HEK293T (cell line): ENCODE results near the gene AZU1.

ENCODE experiments used
- CTCF ChIA-PET: fragments of 350-600 bp; formaldehyde crosslinking; extraction: SDS; loops from one replicate; lab custom pipeline; 2021; ENCODE audit warnings: antibody characterized with exemption, inconsistent platforms; lab: Yijun Ruan, JAX
- POLR2A ChIA-PET: fragments of 350-600 bp; formaldehyde crosslinking; extraction: SDS; loops from one replicate; lab custom pipeline; 2020; ENCODE audit warnings: antibody characterized with exemption, inconsistent platforms; lab: Yijun Ruan, JAX
- DNase-seq: peaks from one replicate; pipeline ENCODE4 v3.0.0; 2012; ENCODE audit warnings: mixed read lengths; ENCODE audit errors: extremely low spot score
- ARNT ChIP-seq: fragments of 450-650 bp; IDR thresholded peaks from 2 replicates; pipeline ENCODE4 v1.6.1; 2017; ENCODE audit warnings: mild to moderate bottlenecking
- BHLHE40 ChIP-seq: fragments of 450-650 bp; IDR thresholded peaks from 2 replicates; pipeline ENCODE4 v1.6.1; 2016; ENCODE audit warnings: mild to moderate bottlenecking, moderate library complexity, borderline replicate concordance
- CTBP1 ChIP-seq: fragments of 450-650 bp; IDR thresholded peaks from 2 replicates; pipeline ENCODE4 v1.6.1; 2016; ENCODE audit warnings: borderline replicate concordance
- ELF4 ChIP-seq: fragments of 450-650 bp; IDR thresholded peaks from 2 replicates; pipeline ENCODE4 v1.6.1; 2017; ENCODE audit warnings: antibody characterized with exemption
- FOXA1 ChIP-seq: fragments of 450-650 bp; IDR thresholded peaks from 2 replicates; pipeline ENCODE4 v1.6.1; 2016; ENCODE audit warnings: mild to moderate bottlenecking
- FOXK2 ChIP-seq: fragments of 450-650 bp; IDR thresholded peaks from 2 replicates; pipeline ENCODE4 v1.6.1; 2016; ENCODE audit warnings: mild to moderate bottlenecking
- FOXM1 ChIP-seq: fragments of 450-650 bp; IDR thresholded peaks from 2 replicates; pipeline ENCODE4 v1.6.1; 2017; ENCODE audit warnings: mild to moderate bottlenecking, borderline replicate concordance
- HDGF ChIP-seq: fragments of 450-650 bp; IDR thresholded peaks from 2 replicates; pipeline ENCODE4 v1.6.1; 2017; ENCODE audit warnings: antibody characterized with exemption, borderline replicate concordance
- L3MBTL2 ChIP-seq: fragments of 450-650 bp; conservative IDR thresholded peaks from 2 replicates; pipeline ENCODE4 v1.6.1; 2016; ENCODE audit warnings: mild to moderate bottlenecking
- LEF1 ChIP-seq: fragments of 450-650 bp; IDR thresholded peaks from 2 replicates; pipeline ENCODE4 v1.6.1; 2017; ENCODE audit warnings: mild to moderate bottlenecking, borderline replicate concordance
- NFRKB ChIP-seq: fragments of 450-650 bp; IDR thresholded peaks from 2 replicates; pipeline ENCODE4 v1.6.1; 2016; ENCODE audit warnings: mild to moderate bottlenecking, moderate library complexity
- PKNOX1 ChIP-seq: fragments of 450-650 bp; IDR thresholded peaks from 2 replicates; pipeline ENCODE4 v1.6.1; 2016
- SP1 ChIP-seq: fragments of 450-650 bp; IDR thresholded peaks from 2 replicates; pipeline ENCODE4 v1.6.1; 2017
- SUZ12 ChIP-seq: fragments of 450-650 bp; IDR thresholded peaks from 2 replicates; pipeline ENCODE4 v1.6.1; 2016; ENCODE audit warnings: mild to moderate bottlenecking
- TARDBP ChIP-seq: fragments of 450-650 bp; IDR thresholded peaks from 2 replicates; pipeline ENCODE4 v1.6.1; 2016
- ZNF384 ChIP-seq: fragments of 450-650 bp; IDR thresholded peaks from 2 replicates; pipeline ENCODE4 v1.6.1; 2016

The AZU1 gene

GRCh38 chr19:871446-872265, 44.0 kb downstream of the AZU1 start:
- TF ChIP-seq ARNT: no peak
- TF ChIP-seq LEF1: no peak
- TF ChIP-seq ZNF384: no peak
- TF ChIP-seq NFRKB: no peak
- no peak for TF ChIP-seq FOXM1
- no peak for TF ChIP-seq SUZ12
- TF ChIP-seq HDGF: 0 out of 2 replicates have a peak, but pooled peaks have one; percentile 21
- no peak for TF ChIP-seq TARDBP
- no peak for TF ChIP-seq ELF4
- DNase-seq: peak; percentile 43
- CTCF ChIA-PET: no interaction called here
- POLR2A ChIA-PET: no interaction called here

GRCh38 chr19:872266-872951, 44.8 kb downstream of the AZU1 start:
- DNase-seq: peak; percentile 76
- POLR2A ChIA-PET: no interaction called here
- CTCF ChIA-PET: no interaction called here
- TF ChIP-seq SUZ12: no peak
- no peak for TF ChIP-seq ELF4
- TF ChIP-seq FOXA1: no peak
- TF ChIP-seq BHLHE40: no peak
- TF ChIP-seq CTBP1: no peak

- CTCF ChIA-PET: no interaction called here
Measured at GRCh38 chr19:873084-873483, 45.4 kb downstream of the AZU1 start.

GRCh38 chr19:873561-874041, 46.0 kb downstream of the AZU1 start:
- ChIA-PET POLR2A (no interaction called here), CTCF (no interaction called here)
- TF ChIP-seq TARDBP: no peak
- no peak for TF ChIP-seq FOXK2
- no peak for TF ChIP-seq HDGF
- no peak for TF ChIP-seq FOXM1
- TF ChIP-seq ARNT: no peak
- no peak for TF ChIP-seq SUZ12
- no peak for TF ChIP-seq CTBP1
- no peak for TF ChIP-seq ELF4
- no peak for TF ChIP-seq SP1
- TF ChIP-seq BHLHE40: no peak
- no peak for TF ChIP-seq L3MBTL2
- TF ChIP-seq FOXA1: no peak
- TF ChIP-seq LEF1: no peak
- TF ChIP-seq NFRKB: no peak
- no peak for TF ChIP-seq PKNOX1
- no peak for TF ChIP-seq ZNF384
- no peak for DNase-seq

More at GRCh38 chr19:873084-873483, 45.4 kb downstream of the AZU1 start:
- TF ChIP-seq LEF1: no peak
- no peak for TF ChIP-seq HDGF
- no peak for TF ChIP-seq PKNOX1
- TF ChIP-seq NFRKB: no peak
- no peak for TF ChIP-seq CTBP1
- TF ChIP-seq ZNF384: no peak
- no peak for TF ChIP-seq SP1
- TF ChIP-seq L3MBTL2: no peak
- DNase-seq: peak; percentile 46
- POLR2A ChIA-PET: no interaction called here

GRCh38 chr19:875265-875879, 47.7 kb downstream of the AZU1 start:
- ChIA-PET CTCF (no interaction called here), POLR2A (no interaction called here)
- TF ChIP-seq NFRKB (no peak), FOXM1 (no peak), SP1 (no peak), TARDBP (no peak), L3MBTL2 (no peak), LEF1 (no peak), BHLHE40 (no peak), HDGF (no peak)

GRCh38 chr19:876089-876488, 48.5 kb downstream of the AZU1 start:
- TF ChIP-seq PKNOX1 (no peak), BHLHE40 (no peak)
- POLR2A ChIA-PET: no interaction called here
- no peak for DNase-seq
- CTCF ChIA-PET: no interaction called here

More at GRCh38 chr19:875265-875879, 47.7 kb downstream of the AZU1 start:
- DNase-seq: no peak
